BJ (cell line): Measurements from ENCODE around the gene SYMPK. TPM values are rescaled to one million over a fixed set of nuclear protein-coding genes. Genes with fewer than 3 reads are reported as not detected.

Experiments used
- CTCF ChIA-PET: fragments of 350-600 bp; formaldehyde crosslinking; extraction: SDS; loops from one replicate; lab custom pipeline; 2021; ENCODE audit warnings: antibody characterized with exemption, inconsistent platforms; lab: Yijun Ruan, JAX
- POLR2A ChIA-PET: fragments of 300-600 bp; sonication (Branson Sonifier 250); formaldehyde crosslinking; extraction: SDS; loops from one replicate; lab custom pipeline; 2021; ENCODE audit warnings: antibody characterized with exemption; lab: Charles Lee
- DNase-seq: peaks from one replicate; pipeline ENCODE4 v3.0.0-alpha.2; 2011; ENCODE audit warnings: low read depth
- H3K27me3 ChIP-seq: 2 replicates; pipeline ENCODE4 v1.6.0; 2011; ENCODE audit warnings: low read length; ENCODE audit not compliant: control insufficient read depth, insufficient read depth
- H3K36me3 ChIP-seq: 2 replicates; pipeline ENCODE4 v1.5.1; 2011; ENCODE audit warnings: low read length; ENCODE audit not compliant: control insufficient read depth, insufficient read depth
- H3K4me3 ChIP-seq: 2 replicates; pipeline ENCODE4 v1.5.1; 2011; ENCODE audit warnings: low read depth, mild to moderate bottlenecking, control low read depth, low read length
- CTCF ChIP-seq: IDR thresholded peaks from 2 replicates; pipeline ENCODE4 v1.5.1; 2011; ENCODE audit warnings: low read depth, mild to moderate bottlenecking, control low read depth, inconsistent platforms, low read length, moderate library complexity; ENCODE audit not compliant: insufficient read depth
- polyA plus RNA-seq: library from polyadenylated mRNA; depleted of rRNA; stranded (reverse); fragments of >200 nt; gene quantifications from 2 replicates; pipeline ENCODE4 v1.2.3, GENCODE V29; 2011

The SYMPK gene
- polyA plus RNA-seq, 1 experiment: 60.2 TPM

DNA sequence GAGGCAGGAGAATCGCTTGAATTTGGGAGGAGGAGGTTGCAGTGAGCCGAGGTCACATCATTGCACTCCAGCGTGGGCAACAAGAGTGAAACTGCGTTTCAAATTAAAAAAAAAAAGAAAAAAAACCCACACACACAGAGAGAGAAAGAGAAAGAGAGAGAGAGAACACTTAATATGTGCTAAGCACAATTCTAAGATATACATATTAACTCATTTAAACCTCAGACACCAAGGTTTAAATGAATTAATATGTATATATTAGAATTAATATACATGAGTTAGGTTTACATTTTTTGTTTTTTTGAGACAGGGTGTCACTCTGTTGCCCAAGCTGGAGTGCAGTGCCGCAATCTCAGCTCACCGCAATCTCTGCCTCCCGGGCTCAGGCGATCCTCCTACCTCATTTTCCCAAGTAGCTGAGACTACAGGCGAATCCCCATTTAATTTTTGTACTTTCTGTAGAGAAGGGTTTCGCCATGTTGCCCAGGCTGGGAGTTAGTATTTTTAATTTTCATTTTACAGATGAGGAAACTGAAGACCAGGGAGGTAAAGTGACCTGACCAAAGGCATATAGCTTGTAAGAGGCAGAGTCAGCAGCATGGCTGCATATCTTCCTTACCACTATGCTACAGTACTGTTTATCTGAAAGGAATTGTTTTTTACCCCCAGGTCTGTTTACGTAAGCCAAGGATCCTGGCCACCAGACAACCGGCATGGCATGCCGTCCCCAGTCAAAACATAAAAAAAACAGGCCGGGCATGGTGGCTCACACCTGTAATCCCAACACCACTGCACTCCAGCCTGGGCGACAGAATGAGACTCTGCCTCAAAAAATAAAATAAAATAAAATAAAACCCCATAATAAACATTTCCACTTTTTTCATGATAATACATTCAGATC lies 2.3 kb downstream of the SYMPK start:
- H3K27me3 ChIP-seq: peaks cover 16% of the 10 kb centered on the region
- POLR2A ChIA-PET: interaction anchor here (0.7 kb wide), 1 partner anchor 20 kb away, joined by 3 read pairs; no protein-coding TSS in a partner anchor
- TF ChIP-seq CTCF: no peak
- no peak overlapping the region for H3K4me3 ChIP-seq
- peaks cover 2% of the 10 kb centered on the region; the same call in 1 of the 2 replicates for H3K36me3 ChIP-seq
- CTCF ChIA-PET: interaction anchor here (0.6 to 1.3 kb wide), 4 partner anchors 35 to 331 kb away, joined by 3 to 4 read pairs (median 4); no protein-coding TSS in a partner anchor
- DNase-seq: no peak

DNA sequence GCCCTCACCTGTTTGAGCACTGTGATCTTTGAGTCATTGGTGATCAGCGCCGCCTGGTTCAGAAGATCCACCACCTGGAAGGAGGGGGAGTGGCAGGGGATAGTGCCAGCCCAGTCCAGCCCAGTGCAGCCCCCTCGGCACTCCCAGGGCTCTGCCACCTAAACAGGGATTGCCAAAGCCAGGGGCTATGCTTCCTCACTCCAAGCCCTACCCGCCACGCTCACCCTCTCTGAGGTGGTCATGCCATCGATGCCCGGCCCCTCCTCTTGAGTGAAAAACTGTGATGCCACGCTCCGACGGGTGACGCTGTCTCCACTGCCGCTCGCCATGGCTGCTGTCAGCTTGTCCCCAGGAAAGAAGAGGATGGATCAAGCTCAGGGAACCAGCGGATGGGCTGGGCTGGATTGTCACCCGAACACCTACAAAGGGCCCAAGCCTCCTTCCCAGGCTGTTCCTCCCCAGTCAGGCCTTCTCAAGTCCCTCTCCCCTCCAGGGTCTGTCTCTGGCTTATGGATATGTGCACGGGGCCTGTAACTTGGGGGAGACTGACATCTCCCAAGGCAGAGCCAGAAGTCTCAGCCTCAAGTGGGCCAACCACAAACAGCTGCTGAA lies 8.7 kb downstream of the SYMPK start:
- no peak overlapping the region for H3K4me3 ChIP-seq
- no peaks in the 10 kb centered on the region for H3K27me3 ChIP-seq
- DNase-seq: no peak
- H3K36me3 ChIP-seq: peaks cover 17% of the 10 kb centered on the region
- POLR2A ChIA-PET: no interaction called here
- CTCF ChIA-PET: interaction anchor here (0.7 to 1.3 kb wide), 4 partner anchors 13 to 56 kb away, joined by 3 read pairs; no protein-coding TSS in a partner anchor
- TF ChIP-seq CTCF: no peak

- Histone ChIP-seq H3K27me3 (no peaks in the 10 kb centered on the region), H3K4me3 (no peak overlapping the region), H3K36me3 (peaks cover 22% of the 10 kb centered on the region)
- ChIA-PET POLR2A (no interaction called here), CTCF (interaction anchor here (1.2 kb wide), 1 partner anchor 12 kb away, joined by 3 read pairs; no protein-coding TSS in a partner anchor)
- no peak for TF ChIP-seq CTCF
- no peak for DNase-seq
Observed at GRCh38 chr19:45852983-45853382, 10.0 kb downstream of the SYMPK start.

GRCh38 chr19:45852145-45852750 lies 10.7 kb downstream of the SYMPK start:
- no peak for TF ChIP-seq CTCF
- POLR2A ChIA-PET: no interaction called here
- H3K4me3 ChIP-seq: no peak overlapping the region
- DNase-seq: no peak
- CTCF ChIA-PET: interaction anchor here (0.5 to 1.2 kb wide), 2 partner anchors 36 to 91 kb away, joined by 3 to 5 read pairs; no protein-coding TSS in a partner anchor
- H3K36me3 ChIP-seq: peaks cover 28% of the 10 kb centered on the region
- no peaks in the 10 kb centered on the region for H3K27me3 ChIP-seq
